ENCODE results near the gene LAP3.

Gene LAP3

GRCh38 chr4:17616283-17616682 lies 39.3 kb downstream of the LAP3 start:
- no peak for DNase-seq (ENCODE audit: low read depth in 3 of 3)

- DNase-seq (ENCODE audit: low read depth in 3 of 3) = no peak
Observed at GRCh38 chr4:17618926-17619325, 41.9 kb downstream of the LAP3 start.

- no peak for DNase-seq (ENCODE audit: low read depth in 3 of 3)
Observed at GRCh38 chr4:17619416-17620105, 42.6 kb downstream of the LAP3 start.

GRCh38 chr4:17623451-17624001 lies 46.5 kb downstream of the LAP3 start:
- DNase-seq (ENCODE audit: low read depth in 3 of 3) = no peak

- no peak for DNase-seq (ENCODE audit: low read depth in 3 of 3)
Observed at GRCh38 chr4:17624821-17625220, 47.8 kb downstream of the LAP3 start.

GRCh38 chr4:17630228-17630627 lies 53.2 kb downstream of the LAP3 start:
- DNase-seq (ENCODE audit: low read depth in 3 of 3) = no peak

GRCh38 chr4:17633600-17633999 lies 56.6 kb downstream of the LAP3 start:
- no peak for DNase-seq (ENCODE audit: low read depth in 3 of 3)

- DNase-seq (ENCODE audit: low read depth in 3 of 3) = no peak
Observed at GRCh38 chr4:17635056-17635455, 58.1 kb downstream of the LAP3 start.

GRCh38 chr4:17636341-17636695 lies 59.3 kb downstream of the LAP3 start:
- no peak for DNase-seq (ENCODE audit: low read depth in 3 of 3)

GRCh38 chr4:17636696-17637622 lies 60.0 kb downstream of the LAP3 start:
- DNase-seq (ENCODE audit: low read depth in 3 of 3) = peak; percentile 42 to 62 (median 53)

GRCh38 chr4:17639136-17639535 lies 62.1 kb downstream of the LAP3 start:
- no peak for DNase-seq (ENCODE audit: low read depth in 3 of 3)

GRCh38 chr4:17642398-17642783 lies 65.4 kb downstream of the LAP3 start:
- DNase-seq (ENCODE audit: low read depth in 3 of 3) = no peak

GRCh38 chr4:17646693-17647092 lies 69.7 kb downstream of the LAP3 start:
- DNase-seq (ENCODE audit: low read depth in 3 of 3) = no peak

GRCh38 chr4:17647176-17647806 lies 70.3 kb downstream of the LAP3 start:
- no peak for DNase-seq (ENCODE audit: low read depth in 3 of 3)

GRCh38 chr4:17647927-17648326 lies 70.9 kb downstream of the LAP3 start:
- DNase-seq (ENCODE audit: low read depth in 3 of 3) = no peak

GRCh38 chr4:17650406-17650805 lies 73.4 kb downstream of the LAP3 start:
- no peak for DNase-seq (ENCODE audit: low read depth in 3 of 3)

- no peak for DNase-seq (ENCODE audit: low read depth in 3 of 3)
Observed at GRCh38 chr4:17654701-17655100, 77.7 kb downstream of the LAP3 start.

- no peak for DNase-seq (ENCODE audit: low read depth in 3 of 3)
Observed at GRCh38 chr4:17657090-17657489, 80.1 kb downstream of the LAP3 start.
